IPS-20b (cell line): ENCODE data around the gene CACFD1.

Experiments
- H3K27ac ChIP-seq: one replicate; pipeline ENCODE4 v1.5.1; 2013; ENCODE audit warnings: low read length
- H3K27me3 ChIP-seq: 2 replicates; pipeline ENCODE4 v1.6.1; 2013; ENCODE audit warnings: mild to moderate bottlenecking, low read length, inconsistent platforms; ENCODE audit not compliant: insufficient read depth
- H3K36me3 ChIP-seq: 2 replicates; pipeline ENCODE4 v1.6.1; 2013; ENCODE audit warnings: low read depth, mild to moderate bottlenecking, inconsistent platforms, low read length, moderate library complexity; ENCODE audit not compliant: insufficient read depth
- H3K4me1 ChIP-seq: 2 replicates; pipeline ENCODE4 v1.6.1; 2013; ENCODE audit warnings: mild to moderate bottlenecking, control low read depth, inconsistent platforms, low read length, moderate library complexity; ENCODE audit not compliant: insufficient read depth
- H3K4me3 ChIP-seq: 2 replicates; pipeline ENCODE4 v1.5.1; 2013; ENCODE audit warnings: mild to moderate bottlenecking, low read length, inconsistent platforms
- H3K9ac ChIP-seq: 2 replicates; pipeline ENCODE4 v1.6.1; 2013; ENCODE audit warnings: low read depth, mild to moderate bottlenecking, inconsistent platforms, low read length, moderate library complexity
- H3K9me3 ChIP-seq: 2 replicates; pipeline ENCODE4 v1.6.1; 2013; ENCODE audit warnings: mild to moderate bottlenecking, low read depth, low read length, inconsistent platforms; ENCODE audit not compliant: insufficient read depth

CACFD1 gene

GRCh38 chr9:133427658-133428348, 32.0 kb upstream of the CACFD1 start:
- H3K9ac ChIP-seq: peak overlapping the region; percentile 32; the same call in 1 of the 2 replicates
- H3K27me3 ChIP-seq: peaks cover 22% of the 10 kb centered on the region
- no peak overlapping the region for H3K27ac ChIP-seq
- no peaks in the 10 kb centered on the region; the same call in 1 of the 2 replicates for H3K9me3 ChIP-seq
- H3K4me1 ChIP-seq: no peaks in the 10 kb centered on the region
- H3K36me3 ChIP-seq: no peaks in the 10 kb centered on the region
- H3K4me3 ChIP-seq: peak overlapping the region; percentile 59

GRCh38 chr9:133428617-133429101, 31.1 kb upstream of the CACFD1 start:
- peaks cover 22% of the 10 kb centered on the region for H3K27me3 ChIP-seq
- no peaks in the 10 kb centered on the region for H3K36me3 ChIP-seq
- H3K27ac ChIP-seq: no peak overlapping the region
- H3K9ac ChIP-seq: no peak overlapping the region
- peak overlapping the region; percentile 57; the same call in 1 of the 2 replicates for H3K4me3 ChIP-seq
- no peaks in the 10 kb centered on the region; the same call in 1 of the 2 replicates for H3K9me3 ChIP-seq
- H3K4me1 ChIP-seq: no peaks in the 10 kb centered on the region

- no peaks in the 10 kb centered on the region; the same call in 1 of the 2 replicates for H3K9me3 ChIP-seq
- no peak overlapping the region for H3K9ac ChIP-seq
- H3K27me3 ChIP-seq: peaks cover 22% of the 10 kb centered on the region
- H3K4me3 ChIP-seq: peak overlapping the region; percentile 60; the same call in 1 of the 2 replicates
- no peak overlapping the region for H3K27ac ChIP-seq
- H3K4me1 ChIP-seq: no peaks in the 10 kb centered on the region
- H3K36me3 ChIP-seq: no peaks in the 10 kb centered on the region
Measured at GRCh38 chr9:133429214-133429613, 30.6 kb upstream of the CACFD1 start.

- Histone ChIP-seq H3K9ac (no peak overlapping the region), H3K4me1 (no peaks in the 10 kb centered on the region), H3K27ac (no peak overlapping the region), H3K27me3 (peaks cover 22% of the 10 kb centered on the region), H3K36me3 (no peaks in the 10 kb centered on the region), H3K9me3 (no peaks in the 10 kb centered on the region; the same call in 1 of the 2 replicates), H3K4me3 (peak overlapping the region; percentile 60; the same call in 1 of the 2 replicates)
Measured at GRCh38 chr9:133429641-133430161, 30.1 kb upstream of the CACFD1 start.

GRCh38 chr9:133430244-133430643, 29.5 kb upstream of the CACFD1 start:
- H3K36me3 ChIP-seq: no peaks in the 10 kb centered on the region
- H3K9ac ChIP-seq: no peak overlapping the region
- no peak overlapping the region for H3K27ac ChIP-seq
- H3K27me3 ChIP-seq: peaks cover 22% of the 10 kb centered on the region
- H3K4me1 ChIP-seq: no peaks in the 10 kb centered on the region
- peak overlapping the region; percentile 60; the same call in 1 of the 2 replicates for H3K4me3 ChIP-seq
- no peaks in the 10 kb centered on the region; the same call in 1 of the 2 replicates for H3K9me3 ChIP-seq

- Histone ChIP-seq H3K36me3 (no peaks in the 10 kb centered on the region), H3K4me1 (no peaks in the 10 kb centered on the region), H3K27ac (no peak overlapping the region), H3K9ac (no peak overlapping the region), H3K9me3 (no peaks in the 10 kb centered on the region), H3K4me3 (no peak overlapping the region), H3K27me3 (peaks cover 10% of the 10 kb centered on the region; the same call in 1 of the 2 replicates)
Measured at GRCh38 chr9:133433351-133433843, 26.4 kb upstream of the CACFD1 start.

GRCh38 chr9:133436681-133437080, 23.1 kb upstream of the CACFD1 start:
- Histone ChIP-seq H3K27me3 (no peaks in the 10 kb centered on the region), H3K27ac (no peak overlapping the region), H3K36me3 (no peaks in the 10 kb centered on the region), H3K4me1 (no peaks in the 10 kb centered on the region), H3K9me3 (no peaks in the 10 kb centered on the region), H3K9ac (no peak overlapping the region), H3K4me3 (no peak overlapping the region)

GRCh38 chr9:133437753-133438531, 21.8 kb upstream of the CACFD1 start:
- Histone ChIP-seq H3K9ac (no peak overlapping the region), H3K27ac (no peak overlapping the region), H3K27me3 (no peaks in the 10 kb centered on the region), H3K9me3 (no peaks in the 10 kb centered on the region), H3K36me3 (no peaks in the 10 kb centered on the region), H3K4me3 (no peak overlapping the region), H3K4me1 (no peaks in the 10 kb centered on the region)

GRCh38 chr9:133439337-133439736, 20.4 kb upstream of the CACFD1 start:
- H3K9ac ChIP-seq: no peak overlapping the region
- no peak overlapping the region for H3K27ac ChIP-seq
- H3K9me3 ChIP-seq: no peaks in the 10 kb centered on the region
- H3K4me3 ChIP-seq: no peak overlapping the region
- H3K27me3 ChIP-seq: no peaks in the 10 kb centered on the region
- no peaks in the 10 kb centered on the region for H3K36me3 ChIP-seq
- H3K4me1 ChIP-seq: no peaks in the 10 kb centered on the region

GRCh38 chr9:133440874-133441273, 18.9 kb upstream of the CACFD1 start:
- Histone ChIP-seq H3K9me3 (no peaks in the 10 kb centered on the region), H3K4me1 (no peaks in the 10 kb centered on the region), H3K27ac (no peak overlapping the region), H3K9ac (no peak overlapping the region), H3K27me3 (no peaks in the 10 kb centered on the region), H3K4me3 (no peak overlapping the region), H3K36me3 (no peaks in the 10 kb centered on the region)

GRCh38 chr9:133441571-133441970, 18.2 kb upstream of the CACFD1 start:
- H3K4me1 ChIP-seq: no peaks in the 10 kb centered on the region
- H3K27ac ChIP-seq: no peak overlapping the region
- no peaks in the 10 kb centered on the region for H3K27me3 ChIP-seq
- H3K4me3 ChIP-seq: no peak overlapping the region
- no peak overlapping the region for H3K9ac ChIP-seq
- H3K36me3 ChIP-seq: no peaks in the 10 kb centered on the region
- no peaks in the 10 kb centered on the region for H3K9me3 ChIP-seq
